Activated naive CD8-positive, alpha-beta T cell treated with anti-CD3 and anti-CD28 coated beads, Interleukin-2, amount 50 U/mL, for 24 hours (primary cell): ENCODE measurements around the gene MEF2B.

ENCODE experiments used
- ATAC-seq: fragments of 150-1000 bp; cut with Tn5 transposase; one replicate; pipeline ENCODE4 v1.10.0; 2021
- DNase-seq: peaks from one replicate; pipeline ENCODE4 v3.0.0; 2021
- H3K27ac Mint-ChIP-seq: one replicate; pipeline ENCODE4 v1.8.0; 2021; ENCODE audit warnings: mild to moderate bottlenecking, mixed read lengths
- H3K27me3 Mint-ChIP-seq: one replicate; pipeline ENCODE4 v1.8.0; 2021; ENCODE audit warnings: mixed read lengths
- H3K36me3 Mint-ChIP-seq: one replicate; pipeline ENCODE4 v1.8.0; 2021; ENCODE audit warnings: low read depth, mixed read lengths
- H3K4me1 Mint-ChIP-seq: one replicate; pipeline ENCODE4 v1.8.0; 2021; ENCODE audit warnings: mixed read lengths
- H3K4me3 Mint-ChIP-seq: one replicate; pipeline ENCODE4 v1.8.0; 2021; ENCODE audit warnings: mild to moderate bottlenecking, moderate library complexity, mixed read lengths
- H3K9me3 Mint-ChIP-seq: one replicate; pipeline ENCODE4 v1.8.0; 2021; ENCODE audit warnings: mixed read lengths

MEF2B gene

GRCh38 chr19:19170053-19170872 lies at the start of gene MEF2B:
MEF2B (minus strand) TSS chr19:19170263; CDS start chr19:19150735, 19,528 bp downstream.
- H3K27me3 Mint-ChIP-seq = no peaks in the 10 kb centered on the region
- peak within 1 kb of the TSS; percentile 32 for H3K4me3 Mint-ChIP-seq
- no peak within 1 kb of the TSS for H3K27ac Mint-ChIP-seq
- no peaks in the 10 kb centered on the region for H3K9me3 Mint-ChIP-seq
- peak; percentile 93 for ATAC-seq
- peak; percentile 79 for DNase-seq
- peaks cover 13% of the 10 kb centered on the region for H3K4me1 Mint-ChIP-seq
- H3K36me3 Mint-ChIP-seq = peaks cover 2% of the 10 kb centered on the region

- H3K9me3 Mint-ChIP-seq = no peaks in the 10 kb centered on the region
- ATAC-seq = no peak
- no peak for DNase-seq
- peaks cover 22% of the 10 kb centered on the region for H3K27me3 Mint-ChIP-seq
- H3K27ac Mint-ChIP-seq = no peak overlapping the region
- H3K4me1 Mint-ChIP-seq = peaks cover 4% of the 10 kb centered on the region
- no peak overlapping the region for H3K4me3 Mint-ChIP-seq
- H3K36me3 Mint-ChIP-seq = no peaks in the 10 kb centered on the region
These were observed 48.8 kb upstream of the MEF2B start for GRCh38 chr19:19218911-19219310.

- DNase-seq = no peak
- no peak for ATAC-seq
- peaks cover 32% of the 10 kb centered on the region for H3K27me3 Mint-ChIP-seq
- no peaks in the 10 kb centered on the region for H3K36me3 Mint-ChIP-seq
- H3K4me3 Mint-ChIP-seq = no peak overlapping the region
- no peaks in the 10 kb centered on the region for H3K9me3 Mint-ChIP-seq
- peaks cover 11% of the 10 kb centered on the region for H3K4me1 Mint-ChIP-seq
- H3K27ac Mint-ChIP-seq = no peak overlapping the region
These were observed 47.0 kb upstream of the MEF2B start for GRCh38 chr19:19217099-19217498.

GRCh38 chr19:19215792-19216191 lies 45.7 kb upstream of the MEF2B start:
- ATAC-seq (no peak), DNase-seq (no peak)
- H3K9me3 Mint-ChIP-seq = no peaks in the 10 kb centered on the region
- peaks cover 11% of the 10 kb centered on the region for H3K4me1 Mint-ChIP-seq
- no peak overlapping the region for H3K27ac Mint-ChIP-seq
- peaks cover 40% of the 10 kb centered on the region for H3K27me3 Mint-ChIP-seq
- no peak overlapping the region for H3K4me3 Mint-ChIP-seq
- H3K36me3 Mint-ChIP-seq = no peaks in the 10 kb centered on the region

- Mint-ChIP-seq H3K36me3 (no peaks in the 10 kb centered on the region), H3K9me3 (no peaks in the 10 kb centered on the region)
- no peak for ATAC-seq
These were observed 44.8 kb upstream of the MEF2B start for GRCh38 chr19:19214892-19215291.

GRCh38 chr19:19214159-19214490 lies 44.1 kb upstream of the MEF2B start:
- H3K4me1 Mint-ChIP-seq = peaks cover 11% of the 10 kb centered on the region
- no peak overlapping the region for H3K4me3 Mint-ChIP-seq
- H3K27ac Mint-ChIP-seq = no peak overlapping the region
- ATAC-seq (no peak), DNase-seq (no peak)
- H3K9me3 Mint-ChIP-seq = no peaks in the 10 kb centered on the region
- H3K27me3 Mint-ChIP-seq = peaks cover 48% of the 10 kb centered on the region
- no peaks in the 10 kb centered on the region for H3K36me3 Mint-ChIP-seq

More at GRCh38 chr19:19214892-19215291, 44.8 kb upstream of the MEF2B start:
- Mint-ChIP-seq H3K27ac (no peak overlapping the region), H3K4me3 (no peak overlapping the region), H3K4me1 (peaks cover 11% of the 10 kb centered on the region), H3K27me3 (peaks cover 42% of the 10 kb centered on the region)
- DNase-seq = peak; percentile 49

GRCh38 chr19:19213426-19214158 lies 43.5 kb upstream of the MEF2B start:
- Mint-ChIP-seq H3K27ac (no peak overlapping the region), H3K9me3 (no peaks in the 10 kb centered on the region), H3K36me3 (no peaks in the 10 kb centered on the region), H3K4me1 (peaks cover 11% of the 10 kb centered on the region), H3K4me3 (no peak overlapping the region), H3K27me3 (peaks cover 48% of the 10 kb centered on the region)
- no peak for DNase-seq
- no peak for ATAC-seq

GRCh38 chr19:19212916-19213315 lies 42.9 kb upstream of the MEF2B start:
- ATAC-seq = no peak
- no peak overlapping the region for H3K27ac Mint-ChIP-seq
- H3K9me3 Mint-ChIP-seq = no peaks in the 10 kb centered on the region
- H3K4me1 Mint-ChIP-seq = peaks cover 11% of the 10 kb centered on the region
- H3K4me3 Mint-ChIP-seq = no peak overlapping the region
- no peak for DNase-seq
- H3K36me3 Mint-ChIP-seq = no peaks in the 10 kb centered on the region
- peaks cover 48% of the 10 kb centered on the region for H3K27me3 Mint-ChIP-seq

- no peak for DNase-seq
- no peak within 1 kb of the TSS for H3K4me3 Mint-ChIP-seq
These were observed 41.7 kb upstream of the MEF2B start, which contains the start of gene NCAN for GRCh38 chr19:19211499-19212420. NCAN (plus strand) TSS chr19:19211958; CDS start chr19:19216954, 4,996 bp downstream.

GRCh38 chr19:19209372-19209771 lies 39.3 kb upstream of the MEF2B start:
- no peak for DNase-seq
- Mint-ChIP-seq H3K4me3 (no peak overlapping the region), H3K27me3 (peaks cover 38% of the 10 kb centered on the region), H3K36me3 (no peaks in the 10 kb centered on the region), H3K4me1 (peaks cover 22% of the 10 kb centered on the region), H3K27ac (no peak overlapping the region), H3K9me3 (no peaks in the 10 kb centered on the region)
- peak; percentile 31 for ATAC-seq

More at GRCh38 chr19:19211499-19212420, 41.7 kb upstream of the MEF2B start, which contains the start of gene NCAN:
- Mint-ChIP-seq H3K36me3 (no peaks in the 10 kb centered on the region), H3K4me1 (peaks cover 21% of the 10 kb centered on the region), H3K9me3 (no peaks in the 10 kb centered on the region), H3K27me3 (peaks cover 51% of the 10 kb centered on the region), H3K27ac (no peak within 1 kb of the TSS)
- no peak for ATAC-seq

- Mint-ChIP-seq H3K27me3 (peaks cover 23% of the 10 kb centered on the region), H3K4me1 (peaks cover 19% of the 10 kb centered on the region), H3K9me3 (no peaks in the 10 kb centered on the region), H3K27ac (no peak overlapping the region), H3K36me3 (peaks cover 4% of the 10 kb centered on the region), H3K4me3 (no peak overlapping the region)
- DNase-seq (no peak), ATAC-seq (no peak)
These were observed 37.8 kb upstream of the MEF2B start for GRCh38 chr19:19207637-19208572.

GRCh38 chr19:19206938-19207337 lies 36.9 kb upstream of the MEF2B start:
- Mint-ChIP-seq H3K9me3 (no peaks in the 10 kb centered on the region), H3K4me3 (no peak overlapping the region), H3K27ac (no peak overlapping the region), H3K36me3 (peaks cover 11% of the 10 kb centered on the region), H3K4me1 (peaks cover 28% of the 10 kb centered on the region), H3K27me3 (peaks cover 19% of the 10 kb centered on the region)
- DNase-seq = no peak
- no peak for ATAC-seq
